Stimulated activated CD4-positive, alpha-beta T cell treated with anti-CD3 and anti-CD28 coated beads, Interleukin-15, amount 100 ng/mL, for 48 hours (primary cell): ENCODE measurements around the gene GBP1.
"Not testable (repeated sequence)": the region's sequence is repeated elsewhere in the genome, so short reads cannot be mapped to it uniquely, and the experiment has no call there.

ENCODE experiments used
- DNase-seq, 2 donors: peaks; one replicate each; pipeline ENCODE4 v3.0.0-alpha.2; 2020; ENCODE audit warnings: low read depth in 2 of 2

GBP1 gene

GRCh38 chr1:89051955-89052312 is 13.1 kb downstream of the GBP1 start:
- DNase-seq: no peak

- DNase-seq: no peak
Measured at GRCh38 chr1:89051300-89051954, 13.6 kb downstream of the GBP1 start.

- no peak for DNase-seq
Measured at GRCh38 chr1:89050649-89051033, 14.4 kb downstream of the GBP1 start.

- DNase-seq: not testable (repeated sequence)
Measured at GRCh38 chr1:89049901-89050648, 14.9 kb downstream of the GBP1 start.

- not testable (repeated sequence) for DNase-seq
Measured at GRCh38 chr1:89049187-89049586, 15.8 kb downstream of the GBP1 start.

- no peak for DNase-seq
Measured at GRCh38 chr1:89047734-89048133, 17.3 kb downstream of the GBP1 start.

- DNase-seq: not testable (repeated sequence)
Measured at GRCh38 chr1:89046318-89047183, 18.5 kb downstream of the GBP1 start.

- no peak for DNase-seq
Measured at GRCh38 chr1:89044970-89045721, 19.9 kb downstream of the GBP1 start.

GRCh38 chr1:89043940-89044339 is 21.1 kb downstream of the GBP1 start:
- no peak for DNase-seq

- no peak for DNase-seq
Measured at GRCh38 chr1:89042491-89042890, 22.5 kb downstream of the GBP1 start.

- DNase-seq: no peak
Measured at GRCh38 chr1:89041721-89042120, 23.3 kb downstream of the GBP1 start.

GRCh38 chr1:89041119-89041641 is 23.8 kb downstream of the GBP1 start:
- peak in 1 of 2 donors; percentile 26 for DNase-seq

GRCh38 chr1:89040315-89040626 is 24.7 kb downstream of the GBP1 start:
- no peak for DNase-seq

- no peak for DNase-seq
Measured at GRCh38 chr1:89037186-89037585, 27.8 kb downstream of the GBP1 start.

- DNase-seq: no peak
Measured at GRCh38 chr1:89035080-89035479, 29.9 kb downstream of the GBP1 start.

GRCh38 chr1:89034004-89034403 is 31.0 kb downstream of the GBP1 start:
- DNase-seq: not testable (repeated sequence)

GRCh38 chr1:89029051-89029450 is 36.0 kb downstream of the GBP1 start:
- DNase-seq: not testable (repeated sequence)

GRCh38 chr1:89025928-89026327 is 39.1 kb downstream of the GBP1 start:
- DNase-seq: no peak

- DNase-seq: no peak
Measured at GRCh38 chr1:89023026-89023425, 42.0 kb downstream of the GBP1 start.

- DNase-seq: no peak
Measured at GRCh38 chr1:89022167-89022959, 42.6 kb downstream of the GBP1 start, which contains the start of gene GBP3. Gene GBP3 (minus strand): TSS chr1:89022866. CDS start chr1:89020721, 2,145 bp downstream.

- not testable (repeated sequence) for DNase-seq
Measured at GRCh38 chr1:89018318-89018717, 46.7 kb downstream of the GBP1 start.
